Measurements from ENCODE around the gene EID3. TPM values are rescaled to one million over a fixed set of nuclear protein-coding genes. Genes with fewer than 3 reads are reported as not detected.

EID3 gene
- total and polyA plus RNA-seq, 2 experiments from 2014 or later: 3.3 to 3.4 TPM

DNA sequence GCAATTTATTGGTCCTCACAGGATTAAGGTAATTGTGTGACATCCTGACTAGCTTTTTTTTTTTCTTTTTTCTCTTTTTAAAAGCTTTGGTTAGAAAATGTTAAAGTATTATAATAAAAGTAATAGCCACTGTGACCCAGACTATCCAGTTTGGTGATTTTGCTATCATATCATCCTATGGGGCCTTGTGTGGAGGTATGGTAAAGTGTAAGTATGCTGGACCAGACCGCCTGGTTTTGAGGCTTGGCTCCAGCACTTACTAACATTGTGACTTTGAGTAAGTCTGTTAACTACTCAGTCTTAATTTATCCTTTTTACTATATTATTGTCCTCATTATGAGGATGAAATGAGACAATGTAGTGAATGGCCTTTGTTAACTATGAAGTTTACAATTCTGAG, 15.5 kb downstream of the EID3 start:
- Histone ChIP-seq H3K79me2 (replicated peaks; ENCODE audit: insufficient read depth) (0 out of 2 replicates have a peak, but pooled peaks cover 7% of the 10 kb centered on the region), H3K4me3 (no peak overlapping the region), H3K9me2 (ENCODE audit: insufficient read depth) (no peaks in the 10 kb centered on the region), H4K20me1 (replicated peaks; ENCODE audit: insufficient read depth) (peaks cover 9% of the 10 kb centered on the region; the same call in 1 of the 2 replicates), H3F3A (replicated peaks; ENCODE audit: low read depth) (no peaks in the 10 kb centered on the region), H2AFZ (no peak overlapping the region), H3K27me3 (ENCODE audit: insufficient read depth) (no peaks in the 10 kb centered on the region), H3K4me1 (ENCODE audit: insufficient read depth) (no peaks in the 10 kb centered on the region), H3K27ac (ENCODE audit: low read depth) (no peak overlapping the region), H3K4me2 (no peak overlapping the region), H3K36me3 (ENCODE audit: insufficient read depth) (peaks cover 63% of the 10 kb centered on the region)
- H3K4me3 Mint-ChIP-seq: no peak overlapping the region
- DNase-seq (ENCODE audit: low spot score) (no peak), ATAC-seq (no peak)
- H3K36me3 Mint-ChIP-seq (ENCODE audit: low read depth): peaks cover 85% of the 10 kb centered on the region
- H3K27me3 Mint-ChIP-seq (ENCODE audit: insufficient read depth, low read depth, poor library complexity): no peaks in the 10 kb centered on the region
- H3K4me1 Mint-ChIP-seq: no peaks in the 10 kb centered on the region
- H3K27ac Mint-ChIP-seq: no peak overlapping the region
- no peak for TF ChIP-seq NANOG (IDR thresholded peaks at IDR 0.05; ENCODE audit: borderline replicate concordance)
- TF ChIP-seq, protein P1, sequence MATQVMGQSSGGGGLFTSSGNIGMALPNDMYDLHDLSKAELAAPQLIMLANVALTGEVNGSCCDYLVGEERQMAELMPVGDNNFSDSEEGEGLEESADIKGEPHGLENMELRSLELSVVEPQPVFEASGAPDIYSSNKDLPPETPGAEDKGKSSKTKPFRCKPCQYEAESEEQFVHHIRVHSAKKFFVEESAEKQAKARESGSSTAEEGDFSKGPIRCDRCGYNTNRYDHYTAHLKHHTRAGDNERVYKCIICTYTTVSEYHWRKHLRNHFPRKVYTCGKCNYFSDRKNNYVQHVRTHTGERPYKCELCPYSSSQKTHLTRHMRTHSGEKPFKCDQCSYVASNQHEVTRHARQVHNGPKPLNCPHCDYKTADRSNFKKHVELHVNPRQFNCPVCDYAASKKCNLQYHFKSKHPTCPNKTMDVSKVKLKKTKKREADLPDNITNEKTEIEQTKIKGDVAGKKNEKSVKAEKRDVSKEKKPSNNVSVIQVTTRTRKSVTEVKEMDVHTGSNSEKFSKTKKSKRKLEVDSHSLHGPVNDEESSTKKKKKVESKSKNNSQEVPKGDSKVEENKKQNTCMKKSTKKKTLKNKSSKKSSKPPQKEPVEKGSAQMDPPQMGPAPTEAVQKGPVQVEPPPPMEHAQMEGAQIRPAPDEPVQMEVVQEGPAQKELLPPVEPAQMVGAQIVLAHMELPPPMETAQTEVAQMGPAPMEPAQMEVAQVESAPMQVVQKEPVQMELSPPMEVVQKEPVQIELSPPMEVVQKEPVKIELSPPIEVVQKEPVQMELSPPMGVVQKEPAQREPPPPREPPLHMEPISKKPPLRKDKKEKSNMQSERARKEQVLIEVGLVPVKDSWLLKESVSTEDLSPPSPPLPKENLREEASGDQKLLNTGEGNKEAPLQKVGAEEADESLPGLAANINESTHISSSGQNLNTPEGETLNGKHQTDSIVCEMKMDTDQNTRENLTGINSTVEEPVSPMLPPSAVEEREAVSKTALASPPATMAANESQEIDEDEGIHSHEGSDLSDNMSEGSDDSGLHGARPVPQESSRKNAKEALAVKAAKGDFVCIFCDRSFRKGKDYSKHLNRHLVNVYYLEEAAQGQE (IDR thresholded peaks at IDR 0.05; ENCODE audit: unreplicated experiment): no peak
- H3K9me3 Mint-ChIP-seq: peaks cover 3% of the 10 kb centered on the region; the same call in 1 of the 3 replicates

DNA sequence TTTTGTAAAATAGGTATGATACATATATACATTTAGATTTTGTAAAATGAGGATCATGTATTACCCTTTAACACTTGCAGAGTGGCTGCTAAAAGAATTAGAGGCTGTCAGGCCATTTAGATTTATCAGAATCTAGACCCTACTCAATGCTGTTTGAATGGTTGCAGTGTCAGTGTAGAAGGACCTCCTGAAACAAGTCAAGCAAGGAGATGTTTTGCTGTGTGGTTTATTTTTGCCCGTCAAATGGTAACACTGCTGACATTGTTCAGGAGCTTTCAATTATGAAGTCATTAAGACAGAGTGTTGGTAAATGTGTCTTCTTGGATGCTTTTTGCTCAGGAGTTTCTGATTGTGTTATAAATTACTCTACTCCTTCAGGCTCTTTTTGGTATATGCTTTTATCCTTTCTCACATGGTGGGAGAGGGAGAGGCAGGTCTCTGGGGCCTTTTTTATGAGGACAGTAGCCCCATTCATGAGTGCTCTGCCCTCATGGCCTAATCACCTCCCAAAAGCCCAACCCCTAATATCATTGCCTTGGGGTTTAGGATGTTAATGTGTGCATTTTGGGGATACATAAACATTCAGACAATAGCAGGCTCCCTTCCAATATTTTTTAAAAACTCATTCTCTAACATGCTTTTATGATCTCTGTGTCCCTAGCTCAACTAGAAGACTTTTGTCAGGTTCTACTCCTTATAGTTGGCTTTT, 16.5 kb downstream of the EID3 start:
- Histone ChIP-seq H3F3A (replicated peaks; ENCODE audit: low read depth) (no peaks in the 10 kb centered on the region), H3K9me2 (ENCODE audit: insufficient read depth) (no peaks in the 10 kb centered on the region), H3K79me2 (replicated peaks; ENCODE audit: insufficient read depth) (0 out of 2 replicates have a peak, but pooled peaks cover 4% of the 10 kb centered on the region), H3K4me3 (no peak overlapping the region), H3K36me3 (ENCODE audit: insufficient read depth) (peaks cover 68% of the 10 kb centered on the region), H2AFZ (no peak overlapping the region), H4K20me1 (replicated peaks; ENCODE audit: insufficient read depth) (peaks cover 9% of the 10 kb centered on the region; the same call in 1 of the 2 replicates), H3K4me2 (no peak overlapping the region), H3K27me3 (ENCODE audit: insufficient read depth) (no peaks in the 10 kb centered on the region), H3K4me1 (ENCODE audit: insufficient read depth) (no peaks in the 10 kb centered on the region), H3K27ac (ENCODE audit: low read depth) (no peak overlapping the region)
- H3K4me1 Mint-ChIP-seq: no peaks in the 10 kb centered on the region
- H3K4me3 Mint-ChIP-seq: no peak overlapping the region
- H3K27ac Mint-ChIP-seq: no peak overlapping the region
- ATAC-seq (no peak), DNase-seq (ENCODE audit: low spot score) (no peak)
- no peaks in the 10 kb centered on the region for H3K27me3 Mint-ChIP-seq (ENCODE audit: insufficient read depth, low read depth, poor library complexity)
- peaks cover 4% of the 10 kb centered on the region; the same call in 2 of the 3 replicates for H3K9me3 Mint-ChIP-seq
- TF ChIP-seq, protein P2, sequence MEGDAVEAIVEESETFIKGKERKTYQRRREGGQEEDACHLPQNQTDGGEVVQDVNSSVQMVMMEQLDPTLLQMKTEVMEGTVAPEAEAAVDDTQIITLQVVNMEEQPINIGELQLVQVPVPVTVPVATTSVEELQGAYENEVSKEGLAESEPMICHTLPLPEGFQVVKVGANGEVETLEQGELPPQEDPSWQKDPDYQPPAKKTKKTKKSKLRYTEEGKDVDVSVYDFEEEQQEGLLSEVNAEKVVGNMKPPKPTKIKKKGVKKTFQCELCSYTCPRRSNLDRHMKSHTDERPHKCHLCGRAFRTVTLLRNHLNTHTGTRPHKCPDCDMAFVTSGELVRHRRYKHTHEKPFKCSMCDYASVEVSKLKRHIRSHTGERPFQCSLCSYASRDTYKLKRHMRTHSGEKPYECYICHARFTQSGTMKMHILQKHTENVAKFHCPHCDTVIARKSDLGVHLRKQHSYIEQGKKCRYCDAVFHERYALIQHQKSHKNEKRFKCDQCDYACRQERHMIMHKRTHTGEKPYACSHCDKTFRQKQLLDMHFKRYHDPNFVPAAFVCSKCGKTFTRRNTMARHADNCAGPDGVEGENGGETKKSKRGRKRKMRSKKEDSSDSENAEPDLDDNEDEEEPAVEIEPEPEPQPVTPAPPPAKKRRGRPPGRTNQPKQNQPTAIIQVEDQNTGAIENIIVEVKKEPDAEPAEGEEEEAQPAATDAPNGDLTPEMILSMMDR (conservative IDR thresholded peaks at IDR 0.05; ENCODE audit: low read depth in 2 of 2): no peak
- TF ChIP-seq ZNF331 (CRISPR knock-in tag; IDR thresholded peaks at IDR 0.05; ENCODE audit: low read depth): no peak
- TF ChIP-seq POLR2AphosphoS5 (IDR thresholded peaks at IDR 0.05; ENCODE audit: low read depth): no peak
- TF ChIP-seq ZNF114 (CRISPR knock-in tag; IDR thresholded peaks at IDR 0.05): no peak
- TF ChIP-seq CREB1 (CRISPR knock-in tag; IDR thresholded peaks at IDR 0.05; ENCODE audit: low read depth): no peak
- no peak for TF ChIP-seq EZH2phosphoT487 (IDR thresholded peaks at IDR 0.05; ENCODE audit: unreplicated experiment)
- TF ChIP-seq, protein P3, sequence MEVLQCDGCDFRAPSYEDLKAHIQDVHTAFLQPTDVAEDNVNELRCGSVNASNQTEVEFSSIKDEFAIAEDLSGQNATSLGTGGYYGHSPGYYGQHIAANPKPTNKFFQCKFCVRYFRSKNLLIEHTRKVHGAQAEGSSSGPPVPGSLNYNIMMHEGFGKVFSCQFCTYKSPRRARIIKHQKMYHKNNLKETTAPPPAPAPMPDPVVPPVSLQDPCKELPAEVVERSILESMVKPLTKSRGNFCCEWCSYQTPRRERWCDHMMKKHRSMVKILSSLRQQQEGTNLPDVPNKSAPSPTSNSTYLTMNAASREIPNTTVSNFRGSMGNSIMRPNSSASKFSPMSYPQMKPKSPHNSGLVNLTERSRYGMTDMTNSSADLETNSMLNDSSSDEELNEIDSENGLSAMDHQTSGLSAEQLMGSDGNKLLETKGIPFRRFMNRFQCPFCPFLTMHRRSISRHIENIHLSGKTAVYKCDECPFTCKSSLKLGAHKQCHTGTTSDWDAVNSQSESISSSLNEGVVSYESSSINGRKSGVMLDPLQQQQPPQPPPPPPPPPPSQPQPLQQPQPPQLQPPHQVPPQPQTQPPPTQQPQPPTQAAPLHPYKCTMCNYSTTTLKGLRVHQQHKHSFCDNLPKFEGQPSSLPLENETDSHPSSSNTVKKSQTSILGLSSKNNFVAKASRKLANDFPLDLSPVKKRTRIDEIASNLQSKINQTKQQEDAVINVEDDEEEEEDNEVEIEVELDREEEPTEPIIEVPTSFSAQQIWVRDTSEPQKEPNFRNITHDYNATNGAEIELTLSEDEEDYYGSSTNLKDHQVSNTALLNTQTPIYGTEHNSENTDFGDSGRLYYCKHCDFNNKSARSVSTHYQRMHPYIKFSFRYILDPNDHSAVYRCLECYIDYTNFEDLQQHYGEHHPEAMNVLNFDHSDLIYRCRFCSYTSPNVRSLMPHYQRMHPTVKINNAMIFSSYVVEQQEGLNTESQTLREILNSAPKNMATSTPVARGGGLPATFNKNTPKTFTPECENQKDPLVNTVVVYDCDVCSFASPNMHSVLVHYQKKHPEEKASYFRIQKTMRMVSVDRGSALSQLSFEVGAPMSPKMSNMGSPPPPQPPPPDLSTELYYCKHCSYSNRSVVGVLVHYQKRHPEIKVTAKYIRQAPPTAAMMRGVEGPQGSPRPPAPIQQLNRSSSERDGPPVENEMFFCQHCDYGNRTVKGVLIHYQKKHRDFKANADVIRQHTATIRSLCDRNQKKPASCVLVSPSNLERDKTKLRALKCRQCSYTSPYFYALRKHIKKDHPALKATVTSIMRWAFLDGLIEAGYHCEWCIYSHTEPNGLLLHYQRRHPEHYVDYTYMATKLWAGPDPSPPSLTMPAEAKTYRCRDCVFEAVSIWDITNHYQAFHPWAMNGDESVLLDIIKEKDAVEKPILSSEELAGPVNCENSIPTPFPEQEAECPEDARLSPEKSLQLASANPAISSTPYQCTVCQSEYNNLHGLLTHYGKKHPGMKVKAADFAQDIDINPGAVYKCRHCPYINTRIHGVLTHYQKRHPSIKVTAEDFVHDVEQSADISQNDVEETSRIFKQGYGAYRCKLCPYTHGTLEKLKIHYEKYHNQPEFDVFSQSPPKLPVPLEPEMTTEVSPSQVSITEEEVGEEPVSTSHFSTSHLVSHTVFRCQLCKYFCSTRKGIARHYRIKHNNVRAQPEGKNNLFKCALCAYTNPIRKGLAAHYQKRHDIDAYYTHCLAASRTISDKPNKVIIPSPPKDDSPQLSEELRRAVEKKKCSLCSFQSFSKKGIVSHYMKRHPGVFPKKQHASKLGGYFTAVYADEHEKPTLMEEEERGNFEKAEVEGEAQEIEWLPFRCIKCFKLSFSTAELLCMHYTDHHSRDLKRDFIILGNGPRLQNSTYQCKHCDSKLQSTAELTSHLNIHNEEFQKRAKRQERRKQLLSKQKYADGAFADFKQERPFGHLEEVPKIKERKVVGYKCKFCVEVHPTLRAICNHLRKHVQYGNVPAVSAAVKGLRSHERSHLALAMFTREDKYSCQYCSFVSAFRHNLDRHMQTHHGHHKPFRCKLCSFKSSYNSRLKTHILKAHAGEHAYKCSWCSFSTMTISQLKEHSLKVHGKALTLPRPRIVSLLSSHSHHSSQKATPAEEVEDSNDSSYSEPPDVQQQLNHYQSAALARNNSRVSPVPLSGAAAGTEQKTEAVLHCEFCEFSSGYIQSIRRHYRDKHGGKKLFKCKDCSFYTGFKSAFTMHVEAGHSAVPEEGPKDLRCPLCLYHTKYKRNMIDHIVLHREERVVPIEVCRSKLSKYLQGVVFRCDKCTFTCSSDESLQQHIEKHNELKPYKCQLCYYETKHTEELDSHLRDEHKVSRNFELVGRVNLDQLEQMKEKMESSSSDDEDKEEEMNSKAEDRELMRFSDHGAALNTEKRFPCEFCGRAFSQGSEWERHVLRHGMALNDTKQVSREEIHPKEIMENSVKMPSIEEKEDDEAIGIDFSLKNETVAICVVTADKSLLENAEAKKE (CRISPR knock-in tag; IDR thresholded peaks at IDR 0.05): no peak
- H3K36me3 Mint-ChIP-seq (ENCODE audit: low read depth): peaks cover 85% of the 10 kb centered on the region

All from GM23338 (cell line).